T-helper 17 cell (primary cell): ENCODE results near the gene KIAA1217. TPM values are rescaled to one million over a fixed set of nuclear protein-coding genes. Genes with fewer than 3 reads are reported as not detected.

Experiments
- ATAC-seq: fragments of 150-1000 bp; cut with Tn5 transposase; 2 replicates; pipeline ENCODE4 v1.10.0; 2021; ENCODE audit warnings: mild to moderate bottlenecking, moderate library complexity
- DNase-seq, 3 donors: peaks; one replicate each; pipeline versions ENCODE4 v3.0.0 to v3.0.0-alpha.2; 2020 to 2021
- H3K9me3 ChIP-seq: one replicate; pipeline ENCODE4 v1.7.0; 2013; ENCODE audit warnings: low read length, mild to moderate bottlenecking; ENCODE audit not compliant: control insufficient read depth, poor library complexity, severe bottlenecking
- H3K27ac Mint-ChIP-seq: one replicate; pipeline ENCODE4 v1.8.0; 2022; ENCODE audit warnings: mild to moderate bottlenecking, moderate library complexity, mixed read lengths
- H3K27me3 Mint-ChIP-seq: one replicate; pipeline ENCODE4 v1.8.0; 2022; ENCODE audit warnings: mixed read lengths
- H3K36me3 Mint-ChIP-seq: one replicate; pipeline ENCODE4 v1.8.0; 2022; ENCODE audit warnings: low read depth, mixed read lengths
- H3K4me1 Mint-ChIP-seq: one replicate; pipeline ENCODE4 v1.8.0; 2022; ENCODE audit warnings: mild to moderate bottlenecking, mixed read lengths
- H3K4me3 Mint-ChIP-seq: one replicate; pipeline ENCODE4 v1.8.0; 2022; ENCODE audit warnings: mild to moderate bottlenecking, moderate library complexity, mixed read lengths
- total RNA-seq, 4 donors: library from RNA in 2 of 4; stranded (reverse) in 2 of 4; gene quantifications; one replicate each; pipeline ENCODE4 v1.2.3 and lab custom pipeline; 2022 to 2026

The KIAA1217 gene
- total RNA-seq, 2 donors from 2014 or later, result 0.39 to 0.85 TPM

GRCh38 chr10:24484771-24485170, 275.8 kb downstream of the KIAA1217 start:
- no peak overlapping the region for H3K27ac Mint-ChIP-seq
- H3K4me3 Mint-ChIP-seq, result no peak overlapping the region
- DNase-seq, result no peak
- no peaks in the 10 kb centered on the region for H3K9me3 ChIP-seq
- peaks cover 15% of the 10 kb centered on the region for H3K27me3 Mint-ChIP-seq
- H3K36me3 Mint-ChIP-seq, result peaks cover 3% of the 10 kb centered on the region
- peaks cover 18% of the 10 kb centered on the region for H3K4me1 Mint-ChIP-seq
- no peak for ATAC-seq

- no peak for ATAC-seq
- no peak overlapping the region for H3K27ac Mint-ChIP-seq
- no peaks in the 10 kb centered on the region for H3K9me3 ChIP-seq
- no peak overlapping the region for H3K4me3 Mint-ChIP-seq
- peaks cover 3% of the 10 kb centered on the region for H3K36me3 Mint-ChIP-seq
- H3K4me1 Mint-ChIP-seq, result peaks cover 18% of the 10 kb centered on the region
- peaks cover 15% of the 10 kb centered on the region for H3K27me3 Mint-ChIP-seq
- no peak for DNase-seq
These were observed 276.4 kb downstream of the KIAA1217 start for GRCh38 chr10:24485304-24485703.

- no peak overlapping the region for H3K27ac Mint-ChIP-seq
- no peak for ATAC-seq
- peaks cover 12% of the 10 kb centered on the region for H3K4me1 Mint-ChIP-seq
- no peak overlapping the region for H3K4me3 Mint-ChIP-seq
- no peaks in the 10 kb centered on the region for H3K36me3 Mint-ChIP-seq
- no peaks in the 10 kb centered on the region for H3K9me3 ChIP-seq
- DNase-seq, result no peak
- H3K27me3 Mint-ChIP-seq, result peaks cover 30% of the 10 kb centered on the region
These were observed 279.7 kb downstream of the KIAA1217 start for GRCh38 chr10:24488631-24489030.

- H3K4me1 Mint-ChIP-seq, result peaks cover 4% of the 10 kb centered on the region
- DNase-seq, result no peak
- ATAC-seq, result no peak
- no peak overlapping the region for H3K27ac Mint-ChIP-seq
- no peaks in the 10 kb centered on the region for H3K9me3 ChIP-seq
- H3K36me3 Mint-ChIP-seq, result peaks cover 2% of the 10 kb centered on the region
- H3K27me3 Mint-ChIP-seq, result peaks cover 39% of the 10 kb centered on the region
- H3K4me3 Mint-ChIP-seq, result no peak overlapping the region
These were observed 284.2 kb downstream of the KIAA1217 start for GRCh38 chr10:24493165-24493564.

GRCh38 chr10:24494236-24494635, 285.3 kb downstream of the KIAA1217 start:
- no peaks in the 10 kb centered on the region for H3K9me3 ChIP-seq
- ATAC-seq (no peak), DNase-seq (no peak)
- peaks cover 5% of the 10 kb centered on the region for H3K4me1 Mint-ChIP-seq
- H3K27me3 Mint-ChIP-seq, result peaks cover 39% of the 10 kb centered on the region
- no peak overlapping the region for H3K27ac Mint-ChIP-seq
- peaks cover 2% of the 10 kb centered on the region for H3K36me3 Mint-ChIP-seq
- H3K4me3 Mint-ChIP-seq, result no peak overlapping the region

GRCh38 chr10:24494777-24495176, 285.8 kb downstream of the KIAA1217 start:
- ATAC-seq (no peak), DNase-seq (no peak)
- Mint-ChIP-seq H3K36me3 (peaks cover 2% of the 10 kb centered on the region), H3K4me3 (no peak overlapping the region), H3K27ac (no peak overlapping the region), H3K4me1 (peaks cover 5% of the 10 kb centered on the region), H3K27me3 (peaks cover 39% of the 10 kb centered on the region)
- H3K9me3 ChIP-seq, result no peaks in the 10 kb centered on the region

- H3K9me3 ChIP-seq, result no peaks in the 10 kb centered on the region
- ATAC-seq (no peak), DNase-seq (no peak)
- Mint-ChIP-seq H3K27ac (no peak overlapping the region), H3K4me3 (no peak overlapping the region), H3K36me3 (peaks cover 2% of the 10 kb centered on the region), H3K27me3 (peaks cover 39% of the 10 kb centered on the region), H3K4me1 (peaks cover 5% of the 10 kb centered on the region)
These were observed 286.9 kb downstream of the KIAA1217 start for GRCh38 chr10:24495666-24496460.

GRCh38 chr10:24496906-24497305, 288.0 kb downstream of the KIAA1217 start:
- peaks cover 5% of the 10 kb centered on the region for H3K4me1 Mint-ChIP-seq
- H3K9me3 ChIP-seq, result no peaks in the 10 kb centered on the region
- peaks cover 2% of the 10 kb centered on the region for H3K36me3 Mint-ChIP-seq

GRCh38 chr10:24501056-24501711, 292.2 kb downstream of the KIAA1217 start:
- no peak for ATAC-seq

More at GRCh38 chr10:24496906-24497305, 288.0 kb downstream of the KIAA1217 start:
- ATAC-seq, result no peak
- DNase-seq, result no peak
- Mint-ChIP-seq H3K27me3 (peaks cover 36% of the 10 kb centered on the region), H3K4me3 (no peak overlapping the region), H3K27ac (no peak overlapping the region)

GRCh38 chr10:24502006-24502405, 293.1 kb downstream of the KIAA1217 start:
- Mint-ChIP-seq H3K36me3 (peaks cover 2% of the 10 kb centered on the region), H3K4me3 (no peak overlapping the region), H3K27me3 (peaks cover 27% of the 10 kb centered on the region), H3K27ac (no peak overlapping the region), H3K4me1 (peaks cover 5% of the 10 kb centered on the region)
- ATAC-seq (no peak), DNase-seq (no peak)
- H3K9me3 ChIP-seq, result no peaks in the 10 kb centered on the region

More at GRCh38 chr10:24501056-24501711, 292.2 kb downstream of the KIAA1217 start:
- H3K9me3 ChIP-seq, result no peaks in the 10 kb centered on the region
- no peak overlapping the region for H3K27ac Mint-ChIP-seq
- H3K4me3 Mint-ChIP-seq, result no peak overlapping the region
- peaks cover 2% of the 10 kb centered on the region for H3K36me3 Mint-ChIP-seq
- peaks cover 5% of the 10 kb centered on the region for H3K4me1 Mint-ChIP-seq
- peaks cover 31% of the 10 kb centered on the region for H3K27me3 Mint-ChIP-seq
- no peak for DNase-seq

GRCh38 chr10:24502801-24503460, 294.0 kb downstream of the KIAA1217 start:
- H3K36me3 Mint-ChIP-seq, result peaks cover under 1% of the 10 kb centered on the region
- no peak overlapping the region for H3K27ac Mint-ChIP-seq
- peaks cover 33% of the 10 kb centered on the region for H3K27me3 Mint-ChIP-seq
- no peak overlapping the region for H3K4me3 Mint-ChIP-seq
- ATAC-seq (no peak), DNase-seq (no peak)
- no peaks in the 10 kb centered on the region for H3K9me3 ChIP-seq
- H3K4me1 Mint-ChIP-seq, result peaks cover 3% of the 10 kb centered on the region

GRCh38 chr10:24503461-24504320, 294.8 kb downstream of the KIAA1217 start:
- peak in 1 of 3 donors; percentile 6 for DNase-seq
- H3K9me3 ChIP-seq, result no peaks in the 10 kb centered on the region
- H3K27ac Mint-ChIP-seq, result no peak overlapping the region
- no peak overlapping the region for H3K4me3 Mint-ChIP-seq
- no peaks in the 10 kb centered on the region for H3K4me1 Mint-ChIP-seq
- ATAC-seq, result no peak
- no peaks in the 10 kb centered on the region for H3K36me3 Mint-ChIP-seq
- H3K27me3 Mint-ChIP-seq, result peaks cover 33% of the 10 kb centered on the region
